ENCODE data around the gene RANBP1. TPM values are rescaled to one million over a fixed set of nuclear protein-coding genes. Genes with fewer than 3 reads are reported as not detected.
A peak's percentile ranks its signal among the peaks of the same experiment; 100 is the strongest.

The RANBP1 gene
- total and polyA plus RNA-seq, 12 donors = 63.3 to 346 (median 126) TPM

DNA sequence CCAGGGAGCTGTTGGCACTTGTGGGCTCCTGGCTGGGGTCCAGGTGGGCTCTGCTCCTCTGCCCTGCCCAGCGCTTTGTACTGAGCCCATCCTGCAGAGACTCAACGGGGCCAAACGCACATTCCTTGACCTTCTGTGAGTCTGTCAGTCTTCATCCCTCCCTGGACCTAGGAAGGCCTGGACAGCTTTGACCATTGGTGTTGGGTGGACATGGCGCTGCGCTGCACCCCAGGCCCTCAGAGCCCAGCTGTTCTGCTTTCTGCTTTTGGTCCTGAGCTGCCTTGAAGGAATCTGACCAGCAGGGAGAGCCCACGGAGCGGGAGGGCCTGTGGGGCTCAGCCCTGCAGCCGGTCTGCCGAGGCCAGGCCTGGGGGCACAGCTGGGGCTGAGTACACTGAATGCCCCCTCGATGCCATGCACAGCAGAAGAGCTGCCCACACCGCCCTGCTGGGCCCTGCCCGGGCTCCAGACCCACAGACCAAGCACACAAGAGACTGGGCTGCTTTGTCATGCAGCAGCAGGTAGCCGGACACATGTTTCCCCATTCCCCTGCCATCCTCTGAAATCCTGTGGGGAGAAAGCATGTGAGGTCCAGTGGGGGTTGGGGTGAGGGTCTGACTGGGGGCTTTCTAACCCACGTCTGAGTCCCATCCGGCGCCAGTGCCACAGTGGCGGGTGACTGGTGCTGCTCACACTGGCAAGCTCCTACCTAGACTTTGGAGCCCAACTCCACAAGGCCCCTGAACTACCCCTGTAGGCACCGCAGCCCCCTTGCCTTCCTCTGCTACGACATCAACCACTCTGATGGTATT is 59.1 kb downstream of the RANBP1 start:
- Histone ChIP-seq H3K9me3 (replicated peaks in 1 of 3) (no peaks in the 10 kb centered on the region), H3K36me3 (replicated peaks in 1 of 2) (no peaks in the 10 kb centered on the region), H3K27ac (no peak overlapping the region), H3K4me3 (no peak overlapping the region), H3K27me3 (no peaks in the 10 kb centered on the region), H3K4me1 (replicated peaks in 1 of 2) (no peaks in the 10 kb centered on the region)
- intact Hi-C loops (cut with DNase I) = no loop called here
- 67 to 79% (median 74%) methylated on average over 6 to 19 of the region's 19 CpGs for WGBS, 4 donors
- no peak for DNase-seq
- TF ChIP-seq, protein P1, sequence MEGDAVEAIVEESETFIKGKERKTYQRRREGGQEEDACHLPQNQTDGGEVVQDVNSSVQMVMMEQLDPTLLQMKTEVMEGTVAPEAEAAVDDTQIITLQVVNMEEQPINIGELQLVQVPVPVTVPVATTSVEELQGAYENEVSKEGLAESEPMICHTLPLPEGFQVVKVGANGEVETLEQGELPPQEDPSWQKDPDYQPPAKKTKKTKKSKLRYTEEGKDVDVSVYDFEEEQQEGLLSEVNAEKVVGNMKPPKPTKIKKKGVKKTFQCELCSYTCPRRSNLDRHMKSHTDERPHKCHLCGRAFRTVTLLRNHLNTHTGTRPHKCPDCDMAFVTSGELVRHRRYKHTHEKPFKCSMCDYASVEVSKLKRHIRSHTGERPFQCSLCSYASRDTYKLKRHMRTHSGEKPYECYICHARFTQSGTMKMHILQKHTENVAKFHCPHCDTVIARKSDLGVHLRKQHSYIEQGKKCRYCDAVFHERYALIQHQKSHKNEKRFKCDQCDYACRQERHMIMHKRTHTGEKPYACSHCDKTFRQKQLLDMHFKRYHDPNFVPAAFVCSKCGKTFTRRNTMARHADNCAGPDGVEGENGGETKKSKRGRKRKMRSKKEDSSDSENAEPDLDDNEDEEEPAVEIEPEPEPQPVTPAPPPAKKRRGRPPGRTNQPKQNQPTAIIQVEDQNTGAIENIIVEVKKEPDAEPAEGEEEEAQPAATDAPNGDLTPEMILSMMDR (IDR thresholded peaks at IDR 0.05) = peak in 1 of 6 experiments; percentile 31
- TF ChIP-seq POLR2A (IDR thresholded peaks at IDR 0.05) = no peak

DNA sequence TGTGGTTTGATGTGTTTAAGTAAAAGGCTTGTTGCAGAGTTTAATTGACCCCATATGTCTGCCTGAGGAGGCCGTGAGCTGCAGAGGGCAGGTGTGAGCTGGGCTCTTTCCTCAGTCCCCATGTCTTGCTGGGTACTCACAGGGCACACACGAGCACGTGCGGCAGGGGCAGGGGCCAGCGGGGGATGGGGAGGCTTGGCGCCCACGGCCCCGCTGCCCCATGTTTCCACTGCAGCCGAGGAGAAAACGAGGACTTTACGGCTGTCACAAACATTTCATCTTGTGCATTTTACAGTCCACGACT is 59.6 kb downstream of the RANBP1 start:
- Histone ChIP-seq H3K27ac (no peak overlapping the region), H3K9me3 (replicated peaks in 1 of 3) (no peaks in the 10 kb centered on the region), H3K27me3 (no peaks in the 10 kb centered on the region), H3K4me1 (replicated peaks in 1 of 2) (no peaks in the 10 kb centered on the region), H3K36me3 (replicated peaks in 1 of 2) (no peaks in the 10 kb centered on the region), H3K4me3 (no peak overlapping the region)
- intact Hi-C loops (cut with DNase I) = no loop called here
- no peak for DNase-seq
- 63 to 70% (median 69%) methylated on average over 11 to 12 of the region's 12 CpGs for WGBS, 4 donors
- TF ChIP-seq, protein P1 (IDR thresholded peaks at IDR 0.05) = no peak
- TF ChIP-seq POLR2A (IDR thresholded peaks at IDR 0.05) = no peak

DNA sequence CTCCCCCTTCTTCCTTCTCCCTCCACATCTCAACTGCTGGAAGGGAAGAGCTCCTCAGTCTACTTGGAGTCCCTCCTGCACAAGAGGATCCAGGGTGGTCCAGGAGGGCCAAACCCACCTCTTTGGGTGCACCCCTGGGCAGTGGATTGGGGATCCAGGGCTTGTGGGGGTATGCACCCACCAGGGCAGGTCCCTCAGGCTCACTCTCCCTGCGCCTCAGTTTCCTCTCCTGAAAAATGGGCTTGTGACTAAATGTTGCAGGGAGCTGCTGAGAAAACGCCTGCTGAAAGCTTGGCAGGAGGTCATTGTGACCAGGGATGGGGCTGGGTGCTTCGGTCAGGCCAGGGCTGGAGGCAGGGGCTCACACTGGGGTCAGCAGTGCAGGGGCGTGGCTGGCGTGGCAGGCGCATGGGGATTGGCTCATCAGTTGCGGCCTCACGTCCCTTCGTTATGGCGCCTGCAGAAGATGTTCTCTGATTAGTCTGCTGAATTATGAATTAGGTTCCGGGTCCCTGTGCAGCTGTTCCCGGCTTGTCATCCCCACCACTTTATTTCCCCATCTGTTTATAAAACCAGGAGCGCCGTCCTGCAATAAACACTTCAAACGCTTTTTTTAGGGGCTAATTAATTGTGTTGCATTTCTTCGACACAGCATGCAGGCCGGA is 60.6 kb downstream of the RANBP1 start:
- WGBS, 4 donors = 79 to 84% (median 81%) methylated on average over 17 of the region's 17 CpGs
- intact Hi-C loops (cut with DNase I) = no loop called here

More for the DNA sequence above, 60.6 kb downstream of the RANBP1 start:
- peaks cover 1% of the 10 kb centered on the region for H3K27me3 ChIP-seq
- H3K27ac ChIP-seq = no peak overlapping the region
- no peak for DNase-seq
- H3K4me1 ChIP-seq (replicated peaks in 1 of 2) = no peaks in the 10 kb centered on the region
- no peak overlapping the region for H3K4me3 ChIP-seq
- TF ChIP-seq, protein P1 (IDR thresholded peaks at IDR 0.05) = no peak
- no peak for TF ChIP-seq POLR2A (IDR thresholded peaks at IDR 0.05)
- no peaks in the 10 kb centered on the region for H3K36me3 ChIP-seq (replicated peaks in 1 of 2)
- H3K9me3 ChIP-seq (replicated peaks in 1 of 3) = no peaks in the 10 kb centered on the region

MicroRNAs encoded within 50 kb of the gene (microRNA counts, 767-probe panel; counts per million panel counts)
- 0 counts per million in 2 donors for microRNA hsa-miR-1306-3p

Small RNAs within 50 kb of the gene (microRNA-seq; reads per million reads assigned to microRNA genes)
- 0 to 0.38 (median 0.28) reads per million in 3 donors for gene MIR6816

Small RNAs within 50 kb of the gene (small RNA-seq; reads per million reads assigned to genes)
- gene MIR6816 (0 to 0.12 reads per million in 2 donors), gene RF00017 (0 reads per million in 2 donors), gene RF00599 (0 reads per million in 2 donors)

Other genes with a start within 250 kb of the RANBP1 start
- gene COMT, start 174.3 kb upstream of the RANBP1 start, total RNA-seq = 100 to 1,000 TPM; 268 to 743 (median 469) TPM
- 100 to 1,000 TPM in 1 of 3 donors, 10 to 100 TPM in 2; 51.3 to 220 (median 65.5) TPM for gene COMT, start 174.3 kb upstream of the RANBP1 start, polyA plus RNA-seq
- 10 to 100 TPM; 41.7 to 74.2 (median 57.9) TPM for gene TXNRD2, start 174.3 kb upstream of the RANBP1 start, total RNA-seq
- 100 to 1,000 TPM in 2 of 3 donors, 10 to 100 TPM in 1; 39.6 to 171 (median 148) TPM for gene TXNRD2, start 174.3 kb upstream of the RANBP1 start, polyA plus RNA-seq
- 10 to 100 TPM in 6 of 9 donors, 1 to 10 TPM in 3; 8.4 to 46.1 (median 18.4) TPM for gene ARVCF, start 99.3 kb upstream of the RANBP1 start, total RNA-seq
- 10 to 100 TPM in 2 of 3 donors, 1 to 10 TPM in 1; 1.2 to 74.8 (median 18.8) TPM for gene ARVCF, start 99.3 kb upstream of the RANBP1 start, polyA plus RNA-seq
- gene TANGO2, start 95.0 kb upstream of the RANBP1 start, total RNA-seq = 10 to 100 TPM; 36.3 to 87.0 (median 46.0) TPM
- 10 to 100 TPM; 25.1 to 42.6 (median 38.5) TPM for gene TANGO2, start 95.0 kb upstream of the RANBP1 start, polyA plus RNA-seq
- 10 to 100 TPM in 8 of 9 donors, 1 to 10 TPM in 1; 7.2 to 32.2 (median 21.6) TPM for gene DGCR8, start 35.9 kb upstream of the RANBP1 start, total RNA-seq
- 10 to 100 TPM; 16.3 to 31.0 (median 25.9) TPM for gene DGCR8, start 35.9 kb upstream of the RANBP1 start, polyA plus RNA-seq
- gene TRMT2A, start 1.1 kb downstream of the RANBP1 start, total RNA-seq = 10 to 100 TPM; 43.5 to 90.3 (median 66.2) TPM
- gene TRMT2A, start 1.1 kb downstream of the RANBP1 start, polyA plus RNA-seq = 100 to 1,000 TPM in 2 of 3 donors, 10 to 100 TPM in 1; 22.4 to 283 (median 168) TPM
- 10 to 100 TPM in 8 of 9 donors, 1 to 10 TPM in 1; 5.7 to 65.6 (median 33.9) TPM for gene ZDHHC8, start 15.7 kb downstream of the RANBP1 start, total RNA-seq
- 100 to 1,000 TPM in 1 of 3 donors, 10 to 100 TPM in 2; 15.5 to 109 (median 59.3) TPM for gene ZDHHC8, start 15.7 kb downstream of the RANBP1 start, polyA plus RNA-seq
- 1 to 10 TPM in 2 of 9 donors, under 1 TPM in 6, not detected in 1; 0.30 to 1.6 (median 0.65) TPM for gene CCDC188, start 35.0 kb downstream of the RANBP1 start, total RNA-seq
- 10 to 100 TPM in 1 of 3 donors, 1 to 10 TPM in 1, not detected in 1; 2.9 to 19.0 TPM for gene CCDC188, start 35.0 kb downstream of the RANBP1 start, polyA plus RNA-seq
- gene RTN4R, start 152.2 kb downstream of the RANBP1 start, total RNA-seq = 10 to 100 TPM in 1 of 9 donors, 1 to 10 TPM in 5, under 1 TPM in 3; 0.35 to 18.8 (median 1.1) TPM
- gene RTN4R, start 152.2 kb downstream of the RANBP1 start, polyA plus RNA-seq = 1 to 10 TPM in 2 of 3 donors, under 1 TPM in 1; 0.35 to 1.9 (median 1.1) TPM
- 100 to 1,000 TPM in 3 of 9 donors, 10 to 100 TPM in 6; 43.7 to 159 (median 70.8) TPM for gene DGCR6L, start 204.0 kb downstream of the RANBP1 start, total RNA-seq
- gene DGCR6L, start 204.0 kb downstream of the RANBP1 start, polyA plus RNA-seq = 100 to 1,000 TPM in 1 of 3 donors, 10 to 100 TPM in 2; 12.1 to 107 (median 96.2) TPM

All from adrenal gland (tissue), 12 donors.